GM19099 (cell line): ENCODE results near the gene CSNK1G2.

Experiments
- POLR2A ChIP-seq: IDR thresholded peaks from 3 replicates; pipeline ENCODE4 v1.6.1; 2011; ENCODE audit warnings: low read depth; ENCODE audit not compliant: insufficient read length; ENCODE audit errors: extremely low read depth

Gene CSNK1G2

DNA sequence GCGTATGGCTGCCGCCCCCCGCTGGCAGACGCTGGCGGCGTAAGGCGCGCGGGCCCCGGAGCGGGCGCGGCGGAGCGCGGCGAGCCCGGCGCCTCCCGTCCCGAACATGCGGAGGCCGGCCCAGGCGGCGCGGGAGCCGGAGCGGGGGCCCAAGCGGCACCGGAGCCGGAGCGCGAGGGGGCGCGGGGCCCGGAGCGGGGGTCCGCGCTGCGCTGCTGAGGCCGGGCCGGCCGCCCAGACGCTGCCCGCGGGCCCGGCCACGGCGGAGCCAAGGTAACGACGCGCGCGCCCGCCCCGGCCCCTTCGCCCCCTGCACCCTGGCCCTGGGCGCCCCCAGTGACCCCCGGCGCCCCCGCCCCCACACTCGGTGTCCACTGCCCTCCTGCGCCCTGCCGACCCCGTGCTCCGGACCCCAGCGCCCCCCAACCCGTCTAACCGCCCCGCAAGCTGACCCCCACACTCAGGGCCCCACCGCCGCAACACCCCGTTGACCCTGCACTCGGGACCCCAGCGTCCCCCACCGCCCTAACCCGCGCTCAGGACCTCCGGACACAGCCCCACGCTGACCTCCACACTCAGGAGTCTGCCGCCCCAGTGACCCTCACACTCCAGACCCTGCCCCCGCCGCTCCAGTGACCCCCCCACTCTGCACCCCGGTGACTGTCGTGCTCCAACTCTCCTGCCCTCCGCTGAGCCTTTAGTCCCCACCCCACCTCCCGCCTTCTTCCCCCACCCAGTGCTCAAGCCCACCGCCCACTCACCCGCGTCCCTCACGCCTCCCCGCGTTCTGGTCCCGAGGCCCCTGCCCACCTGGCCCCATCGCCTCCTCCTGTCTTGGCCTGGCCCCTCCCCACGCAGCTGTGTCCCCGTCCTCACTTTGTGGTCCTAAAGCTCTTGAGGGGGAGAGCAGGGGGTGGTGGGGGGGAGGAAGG, at the start of gene CSNK1G2:
Gene CSNK1G2 (plus strand): TSS at position 27 of the 932 bp plus-strand sequence. CDS start 28,601 bp downstream, outside the sequence.
- TF ChIP-seq POLR2A: peak; percentile 46

GRCh38 chr19:1893791-1894190, 47.2 kb upstream of the CSNK1G2 start:
- no peak for TF ChIP-seq POLR2A

DNA sequence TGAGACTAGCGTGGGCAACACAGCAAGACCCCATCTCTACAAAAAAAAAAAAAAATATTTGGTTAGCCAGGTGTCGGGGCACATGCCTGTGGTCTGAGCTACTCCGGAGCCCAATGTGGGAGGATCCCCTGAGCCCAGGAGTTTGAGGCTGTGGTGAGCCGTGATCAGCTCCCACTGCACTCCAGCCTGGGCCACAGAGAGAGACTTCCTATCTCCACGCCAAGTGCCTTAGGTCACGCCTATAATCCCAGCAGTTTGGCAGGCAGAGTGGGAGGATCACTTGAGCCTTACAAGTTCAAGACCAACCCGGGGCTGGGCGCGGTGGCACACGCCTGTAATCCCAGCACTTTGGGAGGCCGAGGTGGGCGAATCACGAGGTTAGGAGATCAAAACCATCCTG, 44.5 kb upstream of the CSNK1G2 start:
- no peak for TF ChIP-seq POLR2A

DNA sequence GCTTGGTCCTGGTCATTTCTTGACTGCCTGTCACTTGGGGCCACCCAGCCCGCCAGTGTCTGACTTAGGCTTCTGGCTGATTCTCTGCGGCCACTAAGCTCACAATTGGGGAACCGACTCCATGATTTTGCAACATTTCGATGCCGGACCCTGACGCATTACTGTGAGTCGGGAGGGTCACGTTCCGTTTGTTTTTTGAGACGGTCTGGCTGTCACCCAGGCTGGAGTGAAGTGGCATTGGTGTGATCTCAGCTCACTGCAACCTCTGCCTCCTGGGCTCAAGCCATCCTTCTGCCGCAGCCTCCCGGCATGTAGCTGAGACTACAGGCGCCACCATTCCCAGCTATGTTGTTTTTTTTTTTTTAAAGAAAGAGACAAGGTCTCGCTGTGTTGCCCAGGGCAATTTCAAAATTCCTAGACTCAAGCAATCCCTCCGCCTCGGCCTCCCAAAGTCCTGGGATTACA, 39.0 kb upstream of the CSNK1G2 start:
- no peak for TF ChIP-seq POLR2A

DNA sequence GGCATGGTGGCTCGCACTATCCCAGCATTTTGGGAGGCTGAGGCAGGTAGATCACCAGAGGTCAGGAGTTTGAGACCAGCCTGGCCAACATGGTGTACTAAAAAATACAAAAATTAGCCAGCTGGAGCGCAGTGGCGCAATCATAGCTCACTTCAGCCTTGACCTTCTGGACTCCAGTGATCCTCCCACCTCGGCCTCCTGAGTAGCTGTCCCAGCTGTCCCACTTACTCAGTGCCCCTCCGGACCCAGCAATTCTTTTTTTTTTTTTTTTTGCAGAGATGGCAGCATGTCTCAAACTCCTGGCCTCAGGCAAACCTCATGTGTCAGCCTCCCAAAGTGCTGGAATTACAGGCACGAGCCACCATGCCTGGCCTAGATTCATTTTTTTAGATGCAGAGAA, 38.0 kb upstream of the CSNK1G2 start:
- no peak for TF ChIP-seq POLR2A

DNA sequence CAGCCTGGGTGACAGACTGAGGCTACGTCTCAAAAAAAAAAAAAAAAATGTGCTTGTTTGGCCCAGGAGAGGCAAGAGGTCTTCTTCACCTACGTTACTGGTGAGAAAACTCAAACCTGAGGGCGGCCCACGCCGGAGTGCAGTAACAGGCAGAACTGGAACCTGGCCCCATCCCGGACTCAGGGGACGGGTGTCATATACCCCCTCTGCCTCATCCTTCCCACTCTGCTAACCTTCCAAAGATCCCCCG, 36.2 kb upstream of the CSNK1G2 start:
- no peak for TF ChIP-seq POLR2A

DNA sequence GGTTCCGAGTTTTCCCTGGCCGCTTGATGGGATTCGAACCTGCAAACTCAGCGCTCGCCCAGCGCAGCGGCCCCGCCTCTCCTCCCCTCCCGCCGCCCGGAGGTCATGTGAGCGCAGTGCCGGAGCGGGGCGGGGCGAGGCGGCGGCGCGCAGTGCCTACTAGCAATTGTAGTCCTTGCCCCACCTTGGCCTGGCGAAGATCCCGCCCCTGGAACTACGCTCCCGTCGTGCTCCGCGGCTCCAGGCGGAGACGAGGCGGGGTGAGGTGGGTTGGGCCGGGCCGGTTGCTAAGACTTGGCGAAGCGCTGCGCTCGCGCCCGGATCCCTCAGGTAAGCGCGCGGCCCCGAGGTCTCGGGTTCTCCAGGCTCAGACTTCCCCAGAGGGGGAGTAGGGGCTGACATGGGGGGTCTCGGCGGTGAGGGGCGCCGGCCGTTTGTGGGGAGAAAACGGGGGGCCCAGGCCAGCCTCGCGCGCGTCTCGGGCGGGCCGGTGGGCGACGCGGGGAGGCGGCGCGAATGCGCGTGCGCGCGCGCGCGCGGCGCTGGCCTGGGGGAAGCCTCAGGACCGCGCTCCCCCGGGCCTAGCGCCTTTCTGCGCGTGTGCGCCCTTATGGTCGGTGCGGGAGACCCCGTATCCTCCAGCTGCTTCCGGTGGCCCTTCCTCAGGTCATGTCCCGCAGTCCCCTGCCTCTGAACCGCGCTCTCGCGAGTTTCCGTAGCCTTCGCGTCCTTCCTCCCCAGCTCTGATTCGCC, 35.7 kb upstream of the CSNK1G2 start, which contains the start of the genes ADAT3 and SCAMP4:
Gene ADAT3 (plus strand): TSS at position 290 of the 753 bp plus-strand sequence. CDS start 6,649 bp downstream, outside the sequence.
Gene SCAMP4 (plus strand): TSS at position 290 of the 753 bp plus-strand sequence. CDS start 9,621 bp downstream, outside the sequence.
- TF ChIP-seq POLR2A: peak; percentile 71

DNA sequence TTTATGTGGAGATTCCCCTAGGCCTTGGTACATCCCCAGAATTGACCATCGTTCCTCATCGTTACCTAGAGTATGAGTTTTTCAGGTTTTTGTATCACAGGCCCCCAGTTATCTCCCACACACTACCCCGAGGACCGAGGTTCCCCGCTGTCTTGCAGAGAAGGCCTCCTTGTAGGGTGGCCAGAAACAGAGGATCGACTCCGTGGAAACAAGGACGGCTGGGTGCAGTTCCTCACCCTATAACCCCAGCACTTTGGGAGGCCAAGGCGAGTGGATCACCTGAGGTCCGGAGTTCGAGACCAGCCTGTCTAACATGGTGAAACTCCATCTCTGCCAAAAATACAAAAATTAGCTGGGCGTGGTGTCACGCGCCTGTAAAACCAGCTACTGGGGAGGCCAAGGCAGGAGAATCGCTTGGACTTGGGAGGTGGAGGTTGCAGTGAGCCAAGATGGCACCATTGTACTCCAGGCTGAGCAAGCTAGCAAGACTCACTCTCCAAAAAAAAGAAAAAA, 35.1 kb upstream of the CSNK1G2 start:
- TF ChIP-seq POLR2A: no peak

DNA sequence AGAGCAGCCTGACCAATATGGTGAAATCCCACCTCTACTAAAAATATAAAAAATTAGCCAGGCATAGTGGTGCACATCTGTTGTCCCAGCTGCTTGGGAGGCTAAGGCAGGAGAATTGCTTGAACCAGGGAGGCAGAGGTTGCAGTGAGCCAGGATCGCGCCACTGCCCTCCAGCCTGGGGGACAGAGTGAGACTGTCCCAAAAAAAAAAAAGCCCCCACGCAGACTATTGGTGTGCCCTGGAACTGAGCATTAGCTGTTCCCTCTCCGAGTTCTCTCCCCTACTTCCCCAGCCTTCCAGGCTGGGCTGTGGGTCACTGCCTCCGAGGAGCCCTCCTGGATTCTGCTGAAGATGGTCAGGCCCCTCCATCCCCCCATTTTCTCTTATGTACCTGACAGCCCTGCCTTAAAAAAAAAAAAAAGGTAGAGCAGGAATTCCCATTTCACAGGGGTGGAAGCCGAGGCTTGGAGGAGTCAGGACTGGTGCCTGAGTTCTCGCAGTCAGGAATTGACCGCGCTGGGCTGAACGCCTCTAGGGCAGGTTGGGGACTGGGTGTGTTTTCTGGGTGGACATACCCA, 33.9 kb upstream of the CSNK1G2 start:
- TF ChIP-seq POLR2A: no peak

DNA sequence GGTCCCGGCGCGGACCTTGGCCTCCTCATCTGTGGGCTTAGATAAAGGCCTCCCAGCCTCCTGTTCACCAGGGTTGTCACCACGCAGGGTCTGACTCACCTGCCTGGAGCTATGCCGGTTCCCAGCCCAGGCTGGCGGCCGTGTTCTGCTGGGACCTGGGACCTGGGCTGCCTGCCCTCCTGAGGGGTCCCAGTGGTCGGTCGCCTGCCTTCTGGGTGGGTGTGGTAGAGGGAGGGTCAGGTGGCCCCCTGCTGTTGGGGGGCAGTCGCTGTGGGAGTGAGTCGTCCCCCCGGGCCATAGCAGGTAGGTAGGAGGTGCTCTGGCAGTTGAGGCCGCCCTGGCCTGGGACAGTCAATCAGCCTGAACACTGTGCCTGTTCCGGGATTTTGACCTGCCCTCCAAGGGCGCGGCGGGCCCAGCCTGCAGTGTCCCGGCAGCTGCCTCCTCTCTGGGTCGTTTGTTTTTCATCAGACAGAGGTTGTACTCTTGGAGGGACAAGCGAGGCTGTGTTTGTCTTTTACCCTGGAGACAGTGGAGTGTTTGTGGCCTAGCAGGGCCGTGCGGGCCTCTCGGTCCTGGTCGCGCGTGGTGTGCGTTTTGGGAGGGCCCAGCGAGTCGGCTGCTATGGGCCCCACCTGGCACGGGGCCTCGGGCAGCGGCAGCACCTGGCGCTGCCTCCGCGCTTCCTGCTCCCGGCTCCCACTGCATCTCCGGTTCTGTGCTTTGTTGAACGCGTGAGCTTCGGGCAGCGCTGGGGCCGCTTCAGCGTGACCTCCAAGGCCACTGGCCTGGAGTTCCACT, 33.2 kb upstream of the CSNK1G2 start:
- no peak for TF ChIP-seq POLR2A

- no peak for TF ChIP-seq POLR2A
Observed at GRCh38 chr19:1908364-1908678, 32.7 kb upstream of the CSNK1G2 start.

GRCh38 chr19:1909761-1910080, 31.3 kb upstream of the CSNK1G2 start:
- no peak for TF ChIP-seq POLR2A

DNA sequence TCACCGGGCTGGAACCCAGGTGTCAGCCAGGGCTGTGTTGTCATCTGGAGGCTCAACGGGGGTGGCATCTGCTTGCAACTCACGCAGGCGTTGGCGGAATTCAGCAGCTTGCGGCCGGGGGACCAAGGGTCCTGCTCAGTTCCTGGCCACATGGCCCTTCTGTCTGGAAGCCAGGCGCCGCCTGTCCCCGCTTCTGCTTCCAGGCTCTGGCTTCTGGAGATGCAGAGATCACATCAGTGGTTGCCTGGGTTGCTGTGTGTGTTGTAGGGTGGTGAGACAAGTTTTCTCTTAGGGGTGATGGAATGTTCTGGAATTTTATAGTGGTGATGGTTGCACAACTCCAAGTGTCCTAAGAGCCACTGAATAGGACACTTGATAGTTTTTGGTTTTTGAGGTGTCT, 30.8 kb upstream of the CSNK1G2 start:
- TF ChIP-seq POLR2A: no peak

DNA sequence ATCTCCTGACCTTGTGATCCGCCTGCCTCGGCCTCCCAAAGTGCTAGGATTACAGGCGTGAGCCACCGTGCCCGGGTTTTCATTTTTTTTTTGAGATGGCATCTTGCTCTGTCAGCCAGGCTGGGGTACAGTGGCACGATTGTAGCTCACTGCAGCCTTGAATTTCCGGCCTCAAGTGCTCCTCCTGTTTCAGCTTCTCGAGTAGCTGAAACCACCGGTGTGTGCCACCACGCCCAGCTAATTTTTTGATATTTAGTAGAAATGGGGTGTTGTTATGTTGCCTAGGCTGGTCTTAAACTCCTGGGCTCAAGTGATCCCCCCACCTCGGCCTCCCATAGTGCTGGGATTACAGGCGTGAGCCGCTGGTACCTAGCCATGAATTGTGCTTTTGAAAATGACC, 29.9 kb upstream of the CSNK1G2 start:
- TF ChIP-seq POLR2A: no peak

- no peak for TF ChIP-seq POLR2A
Observed at GRCh38 chr19:1911995-1912394, 29.0 kb upstream of the CSNK1G2 start.
